Ectodermal cell (in vitro differentiated cells): ENCODE results near the gene MBNL3.

ENCODE experiments used
- H3K27ac ChIP-seq: 2 replicates; pipeline ENCODE4 v1.7.0; 2013; ENCODE audit warnings: mild to moderate bottlenecking, low read depth, low read length; ENCODE audit not compliant: insufficient read depth, poor library complexity, severe bottlenecking
- H3K27me3 ChIP-seq: 2 replicates; pipeline ENCODE4 v1.7.0; 2013; ENCODE audit warnings: mild to moderate bottlenecking, low read length; ENCODE audit not compliant: insufficient read depth, control insufficient read depth, poor library complexity, severe bottlenecking
- H3K36me3 ChIP-seq: one replicate; pipeline ENCODE4 v1.7.0; 2013; ENCODE audit warnings: low read length; ENCODE audit not compliant: control insufficient read depth, insufficient read depth
- H3K4me1 ChIP-seq: one replicate; pipeline ENCODE4 v1.7.0; 2013; ENCODE audit warnings: low read length; ENCODE audit not compliant: control insufficient read depth, insufficient read depth
- H3K4me3 ChIP-seq: 2 replicates; pipeline ENCODE4 v1.7.0; 2013; ENCODE audit warnings: low read depth, low read length, control low read depth; ENCODE audit not compliant: insufficient read depth
- H3K9me3 ChIP-seq: 2 replicates; pipeline ENCODE4 v1.7.0; 2013; ENCODE audit warnings: mild to moderate bottlenecking, low read length, moderate library complexity; ENCODE audit not compliant: control insufficient read depth
- WGBS, 2 experiments: methylation state at CpG; one replicate each; pipeline ENCODE4 v1.1.7; 2013; ENCODE audit warnings: missing lambda C conversion rate in 2 of 2; 5-methylcytosine and 5-hydroxymethylcytosine counted together

The MBNL3 gene

GRCh38 chrX:132389480-132389879 is 99.4 kb downstream of the MBNL3 start:
- Histone ChIP-seq H3K27ac (no peak overlapping the region), H3K36me3 (no peaks in the 10 kb centered on the region), H3K4me3 (no peak overlapping the region), H3K4me1 (no peaks in the 10 kb centered on the region), H3K27me3 (no peaks in the 10 kb centered on the region), H3K9me3 (no peaks in the 10 kb centered on the region)
- WGBS, 2 experiments, result 91 to 94% methylated on average over 2 of the region's 2 CpGs

- Histone ChIP-seq H3K27me3 (no peaks in the 10 kb centered on the region), H3K27ac (no peak overlapping the region), H3K9me3 (no peaks in the 10 kb centered on the region), H3K4me1 (no peaks in the 10 kb centered on the region), H3K4me3 (no peak overlapping the region), H3K36me3 (no peaks in the 10 kb centered on the region)
- 97 to 100% methylated on average over 2 to 3 of the region's 3 CpGs for WGBS, 2 experiments
Measured at GRCh38 chrX:132388371-132388770, 100.5 kb downstream of the MBNL3 start.

- WGBS, 2 experiments, result 96 to 100% methylated on average over 2 of the region's 2 CpGs
- no peaks in the 10 kb centered on the region for H3K9me3 ChIP-seq
- no peak overlapping the region for H3K4me3 ChIP-seq
- H3K27me3 ChIP-seq, result no peaks in the 10 kb centered on the region
- H3K4me1 ChIP-seq, result no peaks in the 10 kb centered on the region
- no peak overlapping the region for H3K27ac ChIP-seq
- H3K36me3 ChIP-seq, result no peaks in the 10 kb centered on the region
Measured at GRCh38 chrX:132384301-132384700, 104.5 kb downstream of the MBNL3 start.

- Histone ChIP-seq H3K4me3 (no peak overlapping the region), H3K9me3 (no peaks in the 10 kb centered on the region), H3K36me3 (no peaks in the 10 kb centered on the region), H3K27me3 (no peaks in the 10 kb centered on the region), H3K27ac (no peak overlapping the region), H3K4me1 (no peaks in the 10 kb centered on the region)
- WGBS, 2 experiments, result 94 to 97% methylated on average over 7 of the region's 7 CpGs
Measured at GRCh38 chrX:132382068-132382467, 106.8 kb downstream of the MBNL3 start.

GRCh38 chrX:132378281-132378680 is 110.6 kb downstream of the MBNL3 start:
- H3K27me3 ChIP-seq, result no peaks in the 10 kb centered on the region
- H3K9me3 ChIP-seq, result no peaks in the 10 kb centered on the region
- no peaks in the 10 kb centered on the region for H3K4me1 ChIP-seq
- no peak overlapping the region for H3K27ac ChIP-seq
- no peak overlapping the region for H3K4me3 ChIP-seq
- WGBS, 2 experiments, result 83 to 100% methylated on average over 2 of the region's 2 CpGs
- H3K36me3 ChIP-seq, result no peaks in the 10 kb centered on the region

GRCh38 chrX:132375941-132376340 is 112.9 kb downstream of the MBNL3 start:
- no peaks in the 10 kb centered on the region for H3K27me3 ChIP-seq
- no peaks in the 10 kb centered on the region for H3K9me3 ChIP-seq
- no peak overlapping the region for H3K4me3 ChIP-seq

GRCh38 chrX:132373610-132374009 is 115.2 kb downstream of the MBNL3 start:
- WGBS, 2 experiments, result 88 to 100% methylated on average over 2 of the region's 3 CpGs
- no peaks in the 10 kb centered on the region for H3K27me3 ChIP-seq
- H3K27ac ChIP-seq, result no peak overlapping the region
- H3K9me3 ChIP-seq, result no peaks in the 10 kb centered on the region
- H3K4me1 ChIP-seq, result no peaks in the 10 kb centered on the region
- H3K36me3 ChIP-seq, result no peaks in the 10 kb centered on the region
- H3K4me3 ChIP-seq, result no peak overlapping the region

More at GRCh38 chrX:132375941-132376340, 112.9 kb downstream of the MBNL3 start:
- no peaks in the 10 kb centered on the region for H3K4me1 ChIP-seq
- no peak overlapping the region for H3K27ac ChIP-seq
- WGBS, 2 experiments, result 83 to 85% methylated on average over 1 to 2 of the region's 2 CpGs
- H3K36me3 ChIP-seq, result no peaks in the 10 kb centered on the region

- Histone ChIP-seq H3K27ac (no peak overlapping the region), H3K27me3 (no peaks in the 10 kb centered on the region), H3K4me3 (no peak overlapping the region), H3K36me3 (no peaks in the 10 kb centered on the region), H3K4me1 (no peaks in the 10 kb centered on the region), H3K9me3 (no peaks in the 10 kb centered on the region)
- WGBS, 2 experiments, result 100% methylated on average over 1 of the region's 2 CpGs
Measured at GRCh38 chrX:132369617-132370326, 119.1 kb downstream of the MBNL3 start.

- H3K36me3 ChIP-seq, result no peaks in the 10 kb centered on the region
- H3K27ac ChIP-seq, result no peak overlapping the region
- no peaks in the 10 kb centered on the region for H3K27me3 ChIP-seq
- H3K9me3 ChIP-seq, result no peaks in the 10 kb centered on the region
- no peaks in the 10 kb centered on the region for H3K4me1 ChIP-seq
- no peak overlapping the region for H3K4me3 ChIP-seq
Measured at GRCh38 chrX:132367984-132368383, 120.9 kb downstream of the MBNL3 start.

- WGBS, 2 experiments, result no CpG with 5 or more reads among the region's 1 CpG
- no peaks in the 10 kb centered on the region for H3K9me3 ChIP-seq
- no peaks in the 10 kb centered on the region for H3K36me3 ChIP-seq
- H3K27ac ChIP-seq, result no peak overlapping the region
- no peaks in the 10 kb centered on the region for H3K4me1 ChIP-seq
- no peaks in the 10 kb centered on the region for H3K27me3 ChIP-seq
- H3K4me3 ChIP-seq, result no peak overlapping the region
Measured at GRCh38 chrX:132367314-132367713, 121.5 kb downstream of the MBNL3 start.

GRCh38 chrX:132365490-132365889 is 123.3 kb downstream of the MBNL3 start:
- Histone ChIP-seq H3K36me3 (no peaks in the 10 kb centered on the region), H3K9me3 (no peaks in the 10 kb centered on the region), H3K4me3 (no peak overlapping the region), H3K27ac (no peak overlapping the region), H3K27me3 (no peaks in the 10 kb centered on the region), H3K4me1 (no peaks in the 10 kb centered on the region)
